NB4 (cell line): Measurements from ENCODE around the gene CNN2.

Source experiments
- MYC ChIP-seq: IDR thresholded peaks from 2 replicates; pipeline ENCODE4 v1.6.1; 2011; ENCODE audit warnings: low read depth, low read length
- POLR2A ChIP-seq: IDR thresholded peaks from 2 replicates; pipeline ENCODE4 v1.6.1; 2011; ENCODE audit warnings: mild to moderate bottlenecking; ENCODE audit not compliant: insufficient read length; ENCODE audit errors: extremely low read depth
- TF ChIP-seq, protein P1 (sequence below): IDR thresholded peaks from one replicate; pipeline ENCODE4 v1.5.1; 2012; ENCODE audit warnings: low read depth, low read length

- TF ChIP-seq, protein P1, sequence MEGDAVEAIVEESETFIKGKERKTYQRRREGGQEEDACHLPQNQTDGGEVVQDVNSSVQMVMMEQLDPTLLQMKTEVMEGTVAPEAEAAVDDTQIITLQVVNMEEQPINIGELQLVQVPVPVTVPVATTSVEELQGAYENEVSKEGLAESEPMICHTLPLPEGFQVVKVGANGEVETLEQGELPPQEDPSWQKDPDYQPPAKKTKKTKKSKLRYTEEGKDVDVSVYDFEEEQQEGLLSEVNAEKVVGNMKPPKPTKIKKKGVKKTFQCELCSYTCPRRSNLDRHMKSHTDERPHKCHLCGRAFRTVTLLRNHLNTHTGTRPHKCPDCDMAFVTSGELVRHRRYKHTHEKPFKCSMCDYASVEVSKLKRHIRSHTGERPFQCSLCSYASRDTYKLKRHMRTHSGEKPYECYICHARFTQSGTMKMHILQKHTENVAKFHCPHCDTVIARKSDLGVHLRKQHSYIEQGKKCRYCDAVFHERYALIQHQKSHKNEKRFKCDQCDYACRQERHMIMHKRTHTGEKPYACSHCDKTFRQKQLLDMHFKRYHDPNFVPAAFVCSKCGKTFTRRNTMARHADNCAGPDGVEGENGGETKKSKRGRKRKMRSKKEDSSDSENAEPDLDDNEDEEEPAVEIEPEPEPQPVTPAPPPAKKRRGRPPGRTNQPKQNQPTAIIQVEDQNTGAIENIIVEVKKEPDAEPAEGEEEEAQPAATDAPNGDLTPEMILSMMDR, result no peak
- TF ChIP-seq POLR2A (no peak), MYC (no peak)
Measured at GRCh38 chr19:1054102-1055027, 28.0 kb downstream of the CNN2 start.
